ENCODE measurements around the gene DHCR24.

Gene DHCR24

DNA sequence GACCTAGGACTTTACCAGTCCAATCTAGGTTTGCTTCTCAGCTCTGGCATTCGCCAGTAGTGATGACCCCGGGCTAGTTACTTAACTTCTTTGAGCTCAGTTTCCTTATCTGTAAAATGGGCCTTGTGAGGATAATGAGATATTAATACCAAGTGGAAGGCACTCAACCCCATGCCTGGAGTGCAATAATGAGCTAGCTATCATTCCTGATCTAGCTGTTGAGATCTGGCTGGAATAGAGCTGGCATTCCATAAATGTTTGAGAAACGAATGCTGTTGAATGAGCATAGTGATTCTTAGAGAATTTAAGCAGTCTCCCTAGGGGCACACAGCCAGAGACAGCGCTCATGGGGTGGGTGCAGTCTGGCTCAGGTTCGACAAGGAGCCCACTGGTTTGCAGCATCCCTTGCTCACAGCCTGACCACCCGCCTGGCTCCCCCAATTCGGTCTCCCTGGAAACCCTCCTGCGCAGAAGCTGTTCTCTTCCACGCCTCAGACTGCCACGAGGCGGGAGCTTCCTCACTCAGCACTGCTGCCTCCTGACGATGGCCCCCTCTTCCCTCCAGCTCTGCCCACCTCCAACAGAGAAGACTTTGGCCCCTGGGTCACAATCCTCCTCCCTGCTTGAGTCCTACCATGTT lies 32.5 kb downstream of the DHCR24 start:
- ChIA-PET CTCF (no interaction called here), POLR2A (no interaction called here)
- TF ChIP-seq L3MBTL2 (conservative IDR thresholded peaks at IDR 0.05): no peak
- TF ChIP-seq LEF1 (IDR thresholded peaks at IDR 0.05; ENCODE audit: borderline replicate concordance): no peak
- TF ChIP-seq SP1 (IDR thresholded peaks at IDR 0.05): no peak
- TF ChIP-seq, protein P1, sequence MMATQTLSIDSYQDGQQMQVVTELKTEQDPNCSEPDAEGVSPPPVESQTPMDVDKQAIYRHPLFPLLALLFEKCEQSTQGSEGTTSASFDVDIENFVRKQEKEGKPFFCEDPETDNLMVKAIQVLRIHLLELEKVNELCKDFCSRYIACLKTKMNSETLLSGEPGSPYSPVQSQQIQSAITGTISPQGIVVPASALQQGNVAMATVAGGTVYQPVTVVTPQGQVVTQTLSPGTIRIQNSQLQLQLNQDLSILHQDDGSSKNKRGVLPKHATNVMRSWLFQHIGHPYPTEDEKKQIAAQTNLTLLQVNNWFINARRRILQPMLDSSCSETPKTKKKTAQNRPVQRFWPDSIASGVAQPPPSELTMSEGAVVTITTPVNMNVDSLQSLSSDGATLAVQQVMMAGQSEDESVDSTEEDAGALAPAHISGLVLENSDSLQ (IDR thresholded peaks at IDR 0.05): no peak
- TF ChIP-seq BHLHE40 (IDR thresholded peaks at IDR 0.05; ENCODE audit: borderline replicate concordance): no peak
- DNase-seq (ENCODE audit: extremely low spot score): no peak

DNA sequence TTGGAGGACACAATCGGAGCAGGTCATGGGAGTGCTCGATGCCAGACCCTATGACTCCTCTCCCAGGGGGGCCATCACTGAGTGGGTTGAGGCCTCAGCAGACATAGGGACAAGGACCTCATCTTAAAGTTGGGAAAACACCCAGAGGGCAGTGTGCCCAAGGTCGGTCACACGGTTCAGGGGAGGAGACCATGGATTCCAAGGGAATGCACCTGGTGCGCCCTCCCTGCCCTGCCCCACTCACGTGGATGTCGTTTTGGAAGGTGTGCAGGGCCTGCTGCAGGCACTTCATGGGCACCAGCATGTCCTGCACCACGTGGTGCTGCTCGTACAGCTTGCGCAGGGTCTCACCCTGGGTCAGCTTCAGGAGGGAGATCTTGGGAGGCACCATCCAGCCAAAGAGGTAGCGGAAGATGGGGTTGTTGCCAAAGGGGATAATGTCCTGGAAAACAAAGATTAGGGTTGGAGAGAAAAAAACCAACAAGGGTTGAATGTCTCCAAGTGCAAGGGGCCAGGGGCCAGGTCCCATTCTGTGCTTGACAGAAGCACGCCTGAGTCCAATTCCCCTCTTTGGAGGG lies 33.1 kb downstream of the DHCR24 start:
- POLR2A ChIA-PET: no interaction called here
- CTCF ChIA-PET: no interaction called here
- DNase-seq (ENCODE audit: extremely low spot score): no peak
- no peak for TF ChIP-seq CTBP1 (IDR thresholded peaks at IDR 0.05; ENCODE audit: borderline replicate concordance)
- no peak for TF ChIP-seq FOXK2 (IDR thresholded peaks at IDR 0.05)
- TF ChIP-seq HDGF (IDR thresholded peaks at IDR 0.05; ENCODE audit: borderline replicate concordance): no peak
- TF ChIP-seq FOXM1 (IDR thresholded peaks at IDR 0.05; ENCODE audit: borderline replicate concordance): no peak
- no peak for TF ChIP-seq SP1 (IDR thresholded peaks at IDR 0.05)
- no peak for TF ChIP-seq ELF4 (IDR thresholded peaks at IDR 0.05)
- no peak for TF ChIP-seq TARDBP (IDR thresholded peaks at IDR 0.05)
- TF ChIP-seq ZNF384 (IDR thresholded peaks at IDR 0.05): no peak
- TF ChIP-seq SUZ12 (IDR thresholded peaks at IDR 0.05): no peak
- no peak for TF ChIP-seq NFRKB (IDR thresholded peaks at IDR 0.05)
- no peak for TF ChIP-seq BHLHE40 (IDR thresholded peaks at IDR 0.05; ENCODE audit: borderline replicate concordance)
- TF ChIP-seq, protein P1 (IDR thresholded peaks at IDR 0.05): no peak
- TF ChIP-seq ARNT (IDR thresholded peaks at IDR 0.05): no peak
- TF ChIP-seq L3MBTL2 (conservative IDR thresholded peaks at IDR 0.05): no peak

DNA sequence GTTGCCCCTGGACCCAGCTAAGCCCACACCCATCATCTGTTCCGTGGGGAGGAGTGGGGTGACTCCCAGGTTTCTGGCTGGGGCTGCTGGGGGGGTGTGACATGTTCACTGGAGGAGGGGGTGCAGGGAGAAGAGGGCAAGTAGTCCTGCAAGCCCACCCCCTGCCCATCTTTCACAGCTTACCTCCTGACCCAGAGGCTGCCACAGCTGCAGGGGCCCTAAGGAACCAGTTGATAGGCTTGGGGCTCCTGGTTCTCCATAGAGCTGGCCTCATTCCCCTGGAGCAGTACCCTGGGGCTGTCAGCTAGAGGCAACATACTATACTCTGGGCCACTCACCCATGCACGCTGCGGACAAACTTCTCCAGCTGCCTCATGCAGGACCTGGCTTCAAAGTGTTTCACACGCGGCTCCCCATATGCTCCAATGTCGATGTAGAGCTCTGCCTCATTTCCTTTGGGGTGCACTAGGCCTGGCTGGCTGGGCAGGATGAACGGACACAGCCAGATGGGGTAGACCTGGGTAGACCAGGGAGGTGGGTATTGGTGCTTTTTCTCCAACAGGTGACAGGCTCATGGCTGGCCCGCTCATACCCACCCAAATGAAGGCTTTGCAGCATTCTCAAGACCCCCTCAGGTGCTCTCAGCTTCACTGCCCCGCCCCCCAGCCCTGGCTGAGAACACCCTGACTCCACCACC lies 33.8 kb downstream of the DHCR24 start:
- POLR2A ChIA-PET: interaction anchor here (1.4 kb wide), 1 partner anchor 19 kb away, joined by 3 read pairs; no protein-coding TSS in a partner anchor
- CTCF ChIA-PET: no interaction called here
- TF ChIP-seq FOXM1 (IDR thresholded peaks at IDR 0.05; ENCODE audit: borderline replicate concordance) (no peak), CTBP1 (IDR thresholded peaks at IDR 0.05; ENCODE audit: borderline replicate concordance) (no peak), L3MBTL2 (conservative IDR thresholded peaks at IDR 0.05) (no peak), ELF4 (IDR thresholded peaks at IDR 0.05) (no peak), SP1 (IDR thresholded peaks at IDR 0.05) (no peak), LEF1 (IDR thresholded peaks at IDR 0.05; ENCODE audit: borderline replicate concordance) (no peak), ZNF384 (IDR thresholded peaks at IDR 0.05) (no peak), FOXA1 (IDR thresholded peaks at IDR 0.05) (no peak), NFRKB (IDR thresholded peaks at IDR 0.05) (no peak), TARDBP (IDR thresholded peaks at IDR 0.05) (no peak), ARNT (IDR thresholded peaks at IDR 0.05) (no peak), FOXK2 (IDR thresholded peaks at IDR 0.05) (no peak)
- TF ChIP-seq, protein P1 (IDR thresholded peaks at IDR 0.05): no peak
- no peak for DNase-seq (ENCODE audit: extremely low spot score)

- DNase-seq (ENCODE audit: extremely low spot score): no peak
- ChIA-PET POLR2A (interaction anchor here (1.4 kb wide), 1 partner anchor 20 kb away, joined by 3 read pairs; no protein-coding TSS in a partner anchor), CTCF (no interaction called here)
- TF ChIP-seq SUZ12 (IDR thresholded peaks at IDR 0.05) (no peak), FOXK2 (IDR thresholded peaks at IDR 0.05) (no peak)
Measured at GRCh38 chr1:54851936-54852524, 35.0 kb downstream of the DHCR24 start.

DNA sequence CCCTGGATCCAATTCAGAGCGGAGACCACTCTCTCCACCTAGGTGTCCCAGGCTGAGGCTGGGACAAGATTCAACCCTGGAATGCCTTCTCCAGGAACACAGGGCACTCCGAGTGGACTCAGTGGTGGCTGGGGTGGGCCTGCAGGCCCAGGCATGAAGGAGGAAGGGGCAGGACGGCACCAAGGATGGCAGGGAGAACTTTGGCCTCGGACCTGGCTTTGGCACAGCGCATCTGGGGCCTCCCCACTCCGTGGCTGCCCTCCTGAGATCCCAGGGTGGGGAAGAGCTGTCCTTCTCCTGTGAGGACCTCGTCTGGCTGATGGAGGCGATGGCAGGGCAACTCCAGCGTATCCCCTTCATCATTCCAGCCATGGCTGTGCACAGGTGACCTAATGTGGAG lies 35.6 kb downstream of the DHCR24 start:
- no peak for TF ChIP-seq HDGF (IDR thresholded peaks at IDR 0.05; ENCODE audit: borderline replicate concordance)
- TF ChIP-seq SUZ12 (IDR thresholded peaks at IDR 0.05): no peak
- no peak for TF ChIP-seq FOXM1 (IDR thresholded peaks at IDR 0.05; ENCODE audit: borderline replicate concordance)
- no peak for TF ChIP-seq ELF4 (IDR thresholded peaks at IDR 0.05)
- no peak for DNase-seq (ENCODE audit: extremely low spot score)
- CTCF ChIA-PET: no interaction called here
- POLR2A ChIA-PET: interaction anchor here (1.4 kb wide), 1 partner anchor 21 kb away, joined by 3 read pairs; no protein-coding TSS in a partner anchor

GRCh38 chr1:54850737-54851136 lies 36.3 kb downstream of the DHCR24 start:
- POLR2A ChIA-PET: no interaction called here
- DNase-seq (ENCODE audit: extremely low spot score): no peak
- CTCF ChIA-PET: interaction anchor here (0.9 kb wide), 1 partner anchor 95 kb away, joined by 4 read pairs; no protein-coding TSS in a partner anchor
- TF ChIP-seq CTBP1 (IDR thresholded peaks at IDR 0.05; ENCODE audit: borderline replicate concordance): no peak
- TF ChIP-seq L3MBTL2 (conservative IDR thresholded peaks at IDR 0.05): no peak
- no peak for TF ChIP-seq HDGF (IDR thresholded peaks at IDR 0.05; ENCODE audit: borderline replicate concordance)
- no peak for TF ChIP-seq LEF1 (IDR thresholded peaks at IDR 0.05; ENCODE audit: borderline replicate concordance)
- no peak for TF ChIP-seq ZNF384 (IDR thresholded peaks at IDR 0.05)
- no peak for TF ChIP-seq SP1 (IDR thresholded peaks at IDR 0.05)
- TF ChIP-seq FOXK2 (IDR thresholded peaks at IDR 0.05): no peak
- no peak for TF ChIP-seq ARNT (IDR thresholded peaks at IDR 0.05)
- TF ChIP-seq BHLHE40 (IDR thresholded peaks at IDR 0.05; ENCODE audit: borderline replicate concordance): no peak
- TF ChIP-seq FOXM1 (IDR thresholded peaks at IDR 0.05; ENCODE audit: borderline replicate concordance): no peak
- TF ChIP-seq, protein P1 (IDR thresholded peaks at IDR 0.05): no peak
- no peak for TF ChIP-seq FOXA1 (IDR thresholded peaks at IDR 0.05)
- TF ChIP-seq ELF4 (IDR thresholded peaks at IDR 0.05): no peak
- TF ChIP-seq NFRKB (IDR thresholded peaks at IDR 0.05): no peak
- TF ChIP-seq TARDBP (IDR thresholded peaks at IDR 0.05): no peak
- TF ChIP-seq SUZ12 (IDR thresholded peaks at IDR 0.05): no peak
